B cell (primary cell): ENCODE measurements around the gene CANT1.

ENCODE experiments used
- EZH2 ChIP-seq: IDR thresholded peaks from 2 replicates; pipeline ENCODE4 v1.6.1; 2012; ENCODE audit warnings: borderline replicate concordance, low read depth, mild to moderate bottlenecking, moderate library complexity, low read length; ENCODE audit not compliant: insufficient read depth, poor library complexity, severe bottlenecking
- TF ChIP-seq, protein P1 (sequence below): fragments of 200-600 bp; IDR thresholded peaks from one replicate; pipeline ENCODE4 v1.8.0; 2022; ENCODE audit warnings: antibody characterized with exemption, mild to moderate bottlenecking

DNA sequence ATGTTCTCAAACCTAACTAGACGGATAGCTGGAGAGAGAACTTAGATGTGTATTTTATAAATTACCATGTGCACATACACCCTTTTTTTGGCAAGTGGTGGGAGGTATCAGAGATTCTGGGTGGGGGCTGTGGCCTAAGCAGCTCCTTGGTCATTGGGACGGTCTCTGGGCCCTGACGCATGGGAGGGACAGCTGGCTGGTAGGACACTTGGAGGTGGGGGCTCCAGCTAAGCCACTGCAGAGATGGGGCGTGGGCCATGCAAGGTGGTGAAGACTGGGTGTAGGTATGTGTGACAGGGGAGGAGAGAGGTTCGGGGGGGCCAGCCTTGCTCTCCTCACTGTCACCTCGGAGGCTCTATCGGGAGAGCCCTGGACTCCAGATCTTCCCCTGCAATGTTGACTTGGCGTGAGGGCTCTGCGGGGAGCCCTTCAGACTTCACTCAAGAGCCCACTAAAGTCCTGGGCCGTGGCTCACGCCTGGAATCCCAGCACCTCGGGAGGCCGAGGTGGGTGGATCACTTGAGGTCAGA, 31.5 kb upstream of the CANT1 start:
- TF ChIP-seq, protein P1, sequence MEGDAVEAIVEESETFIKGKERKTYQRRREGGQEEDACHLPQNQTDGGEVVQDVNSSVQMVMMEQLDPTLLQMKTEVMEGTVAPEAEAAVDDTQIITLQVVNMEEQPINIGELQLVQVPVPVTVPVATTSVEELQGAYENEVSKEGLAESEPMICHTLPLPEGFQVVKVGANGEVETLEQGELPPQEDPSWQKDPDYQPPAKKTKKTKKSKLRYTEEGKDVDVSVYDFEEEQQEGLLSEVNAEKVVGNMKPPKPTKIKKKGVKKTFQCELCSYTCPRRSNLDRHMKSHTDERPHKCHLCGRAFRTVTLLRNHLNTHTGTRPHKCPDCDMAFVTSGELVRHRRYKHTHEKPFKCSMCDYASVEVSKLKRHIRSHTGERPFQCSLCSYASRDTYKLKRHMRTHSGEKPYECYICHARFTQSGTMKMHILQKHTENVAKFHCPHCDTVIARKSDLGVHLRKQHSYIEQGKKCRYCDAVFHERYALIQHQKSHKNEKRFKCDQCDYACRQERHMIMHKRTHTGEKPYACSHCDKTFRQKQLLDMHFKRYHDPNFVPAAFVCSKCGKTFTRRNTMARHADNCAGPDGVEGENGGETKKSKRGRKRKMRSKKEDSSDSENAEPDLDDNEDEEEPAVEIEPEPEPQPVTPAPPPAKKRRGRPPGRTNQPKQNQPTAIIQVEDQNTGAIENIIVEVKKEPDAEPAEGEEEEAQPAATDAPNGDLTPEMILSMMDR, result no peak
- TF ChIP-seq EZH2, result no peak
